Urothelium cell line (cell line): ENCODE results near the gene DAPK3.
"Not testable (repeated sequence)": the region's sequence is repeated elsewhere in the genome, so short reads cannot be mapped to it uniquely, and the experiment has no call there.

ENCODE experiments used
- DNase-seq: peaks from one replicate; pipeline ENCODE4 v3.0.0; 2011; ENCODE audit warnings: low spot score, mixed read lengths
- FAIRE-seq: peaks from 2 replicates; lab custom pipeline; 2011; peaks lifted over from hg19 to GRCh38; lab: Jason Lieb, UNC

DAPK3 gene

GRCh38 chr19:3979289-3979673 lies 8.4 kb upstream of the DAPK3 start:
- FAIRE-seq = no peak
- DNase-seq = no peak

- DNase-seq (no peak), FAIRE-seq (no peak)
Observed at GRCh38 chr19:3978145-3978544, 7.2 kb upstream of the DAPK3 start.

- DNase-seq = no peak
- FAIRE-seq = no peak
Observed at GRCh38 chr19:3977242-3978143, 6.6 kb upstream of the DAPK3 start.

- DNase-seq (no peak), FAIRE-seq (no peak)
Observed at GRCh38 chr19:3976495-3977241, 5.8 kb upstream of the DAPK3 start.

GRCh38 chr19:3975637-3976087 lies 4.8 kb upstream of the DAPK3 start:
- no peak for DNase-seq
- no peak for FAIRE-seq

GRCh38 chr19:3975144-3975543 lies 4.2 kb upstream of the DAPK3 start:
- DNase-seq (no peak), FAIRE-seq (no peak)

- DNase-seq (no peak), FAIRE-seq (no peak)
Observed at GRCh38 chr19:3970313-3970807, 539 bp downstream of the DAPK3 start.

GRCh38 chr19:3969435-3970312 lies 1.2 kb downstream of the DAPK3 start:
- FAIRE-seq = no peak
- peak; percentile 36 for DNase-seq

- FAIRE-seq = no peak
- peak; percentile 89 for DNase-seq
Observed at GRCh38 chr19:3968556-3969434, 2.1 kb downstream of the DAPK3 start.

GRCh38 chr19:3967983-3968382 lies 2.9 kb downstream of the DAPK3 start:
- not testable (repeated sequence) for FAIRE-seq, DNase-seq

- FAIRE-seq (no peak), DNase-seq (no peak)
Observed at GRCh38 chr19:3966051-3967017, 4.6 kb downstream of the DAPK3 start.

- no peak for DNase-seq
- no peak for FAIRE-seq
Observed at GRCh38 chr19:3964256-3965194, 6.4 kb downstream of the DAPK3 start.

GRCh38 chr19:3963458-3964255 lies 7.2 kb downstream of the DAPK3 start:
- DNase-seq (no peak), FAIRE-seq (no peak)

- no peak for FAIRE-seq
- no peak for DNase-seq
Observed at GRCh38 chr19:3961007-3961406, 9.9 kb downstream of the DAPK3 start.

- DNase-seq (no peak), FAIRE-seq (no peak)
Observed at GRCh38 chr19:3959766-3960131, 11.2 kb downstream of the DAPK3 start.

GRCh38 chr19:3958836-3959765 lies 11.8 kb downstream of the DAPK3 start:
- DNase-seq = no peak
- no peak for FAIRE-seq
